Endothelial cell (in vitro differentiated cells): ENCODE data around the gene CYSRT1. TPM values are rescaled to one million over a fixed set of nuclear protein-coding genes. Genes with fewer than 3 reads are reported as not detected.

Experiments used
- DNase-seq: peaks from one replicate; pipeline ENCODE4 v3.0.0; 2021; ENCODE audit warnings: low spot score
- H3K27ac Mint-ChIP-seq: one replicate; pipeline ENCODE4 v1.8.0; 2021; ENCODE audit warnings: mixed read lengths, inconsistent platforms; ENCODE audit not compliant: unreplicated experiment
- H3K27me3 Mint-ChIP-seq: one replicate; pipeline ENCODE4 v1.8.0; 2021; ENCODE audit warnings: mild to moderate bottlenecking, moderate library complexity, mixed read lengths, inconsistent platforms; ENCODE audit not compliant: unreplicated experiment
- H3K36me3 Mint-ChIP-seq: one replicate; pipeline ENCODE4 v1.8.0; 2021; ENCODE audit warnings: mild to moderate bottlenecking, low read depth, mixed read lengths, inconsistent platforms; ENCODE audit not compliant: unreplicated experiment
- H3K4me1 Mint-ChIP-seq: one replicate; pipeline ENCODE4 v1.8.0; 2021; ENCODE audit warnings: mild to moderate bottlenecking, mixed read lengths, inconsistent platforms; ENCODE audit not compliant: unreplicated experiment
- H3K4me3 Mint-ChIP-seq: one replicate; pipeline ENCODE4 v1.8.0; 2021; ENCODE audit warnings: mild to moderate bottlenecking, mixed read lengths, inconsistent platforms; ENCODE audit not compliant: unreplicated experiment
- H3K9me3 Mint-ChIP-seq: one replicate; pipeline ENCODE4 v1.8.0; 2021; ENCODE audit warnings: mixed read lengths, inconsistent platforms; ENCODE audit not compliant: unreplicated experiment
- CTCF ChIP-seq: fragments of 200-600 bp; sonication (generic); IDR thresholded peaks from one replicate; pipeline ENCODE4 v1.5.0; 2021; ENCODE audit warnings: antibody characterized with exemption; ENCODE audit not compliant: unreplicated experiment
- total RNA-seq: library from RNA; stranded (reverse); fragmentation: NEBNext Ultra II Directional; extraction: Animal tissue kit (Norgen Biotek cat#: 25700); gene quantifications from one replicate; pipeline ENCODE4 v1.2.1, GENCODE V29; 2021; ENCODE audit not compliant: unreplicated experiment

CYSRT1 gene
- total RNA-seq, 1 donor from 2014 or later: 1.4 TPM

GRCh38 chr9:137264067-137264466, 39.1 kb downstream of the CYSRT1 start:
- Mint-ChIP-seq H3K27me3 (peaks cover 5% of the 10 kb centered on the region), H3K27ac (no peak overlapping the region), H3K36me3 (peaks cover 13% of the 10 kb centered on the region), H3K4me1 (no peaks in the 10 kb centered on the region), H3K9me3 (no peaks in the 10 kb centered on the region), H3K4me3 (no peak overlapping the region)
- no peak for DNase-seq
- no peak for TF ChIP-seq CTCF

- H3K36me3 Mint-ChIP-seq: peaks cover 23% of the 10 kb centered on the region
These were observed 40.7 kb downstream of the CYSRT1 start for GRCh38 chr9:137265496-137266161.

GRCh38 chr9:137266162-137266527, 41.2 kb downstream of the CYSRT1 start:
- Mint-ChIP-seq H3K9me3 (no peaks in the 10 kb centered on the region), H3K4me1 (no peaks in the 10 kb centered on the region), H3K27me3 (peaks cover 5% of the 10 kb centered on the region), H3K36me3 (peaks cover 23% of the 10 kb centered on the region), H3K27ac (no peak overlapping the region), H3K4me3 (no peak overlapping the region)
- DNase-seq: no peak
- no peak for TF ChIP-seq CTCF

More at GRCh38 chr9:137265496-137266161, 40.7 kb downstream of the CYSRT1 start:
- peaks cover 5% of the 10 kb centered on the region for H3K27me3 Mint-ChIP-seq
- no peaks in the 10 kb centered on the region for H3K4me1 Mint-ChIP-seq
- H3K4me3 Mint-ChIP-seq: no peak overlapping the region
- H3K27ac Mint-ChIP-seq: no peak overlapping the region
- H3K9me3 Mint-ChIP-seq: no peaks in the 10 kb centered on the region
- DNase-seq: no peak
- TF ChIP-seq CTCF: no peak

- no peak overlapping the region for H3K4me3 Mint-ChIP-seq
- no peak for TF ChIP-seq CTCF
- no peaks in the 10 kb centered on the region for H3K4me1 Mint-ChIP-seq
- H3K27ac Mint-ChIP-seq: no peak overlapping the region
- DNase-seq: no peak
- H3K36me3 Mint-ChIP-seq: peaks cover 20% of the 10 kb centered on the region
- H3K27me3 Mint-ChIP-seq: peaks cover 5% of the 10 kb centered on the region
- H3K9me3 Mint-ChIP-seq: no peaks in the 10 kb centered on the region
These were observed 41.8 kb downstream of the CYSRT1 start for GRCh38 chr9:137266585-137267453.

- H3K36me3 Mint-ChIP-seq: peaks cover 19% of the 10 kb centered on the region
- DNase-seq: no peak
- no peaks in the 10 kb centered on the region for H3K4me1 Mint-ChIP-seq
- H3K27me3 Mint-ChIP-seq: peaks cover 5% of the 10 kb centered on the region
- no peak overlapping the region for H3K4me3 Mint-ChIP-seq
- no peak for TF ChIP-seq CTCF
- H3K9me3 Mint-ChIP-seq: no peaks in the 10 kb centered on the region
- no peak overlapping the region for H3K27ac Mint-ChIP-seq
These were observed 43.0 kb downstream of the CYSRT1 start for GRCh38 chr9:137267933-137268355.
